Anterior cingulate cortex (tissue), 58 donors: ENCODE measurements around the gene AK5.
A peak's percentile ranks its signal among the peaks of the same experiment; 100 is the strongest.

Experiments
- DNase-seq, 58 donors: peaks; one replicate each; lab custom pipeline; 2025; lab: John Stamatoyannopoulos, UW

AK5 gene

GRCh38 chr1:77562596-77563150 is 280.9 kb downstream of the AK5 start:
- no peak for DNase-seq

GRCh38 chr1:77565321-77565720 is 283.5 kb downstream of the AK5 start:
- no peak for DNase-seq

- no peak for DNase-seq
Observed at GRCh38 chr1:77571642-77572041, 289.8 kb downstream of the AK5 start.

- DNase-seq = no peak
Observed at GRCh38 chr1:77579547-77579946, 297.7 kb downstream of the AK5 start.

GRCh38 chr1:77582905-77583304 is 301.1 kb downstream of the AK5 start:
- DNase-seq = no peak

- DNase-seq = no peak
Observed at GRCh38 chr1:77583483-77583882, 301.7 kb downstream of the AK5 start.

- DNase-seq = no peak
Observed at GRCh38 chr1:77584884-77585283, 303.1 kb downstream of the AK5 start.

- DNase-seq = no peak
Observed at GRCh38 chr1:77585610-77586314, 303.9 kb downstream of the AK5 start.

GRCh38 chr1:77589231-77589630 is 307.4 kb downstream of the AK5 start:
- DNase-seq = no peak

- no peak for DNase-seq
Observed at GRCh38 chr1:77590651-77591050, 308.8 kb downstream of the AK5 start.

GRCh38 chr1:77592906-77593305 is 311.1 kb downstream of the AK5 start:
- DNase-seq = no peak

GRCh38 chr1:77594366-77595112 is 312.7 kb downstream of the AK5 start:
- DNase-seq = no peak

GRCh38 chr1:77597310-77597709 is 315.5 kb downstream of the AK5 start:
- no peak for DNase-seq

GRCh38 chr1:77605246-77606026 is 323.6 kb downstream of the AK5 start:
- peak in 41 of 58 donors; percentile 2 to 59 (median 27) for DNase-seq

- no peak for DNase-seq
Observed at GRCh38 chr1:77608893-77609292, 327.1 kb downstream of the AK5 start.
